Activated T-helper 9 cell treated with anti-CD3 and anti-CD28 coated beads, Interleukin-2, amount 50 U/mL, for 16 hours (primary cell): ENCODE data around the gene BRD1.
A peak's percentile ranks its signal among the peaks of the same experiment; 100 is the strongest.
"Not testable (repeated sequence)": the region's sequence is repeated elsewhere in the genome, so short reads cannot be mapped to it uniquely, and the experiment has no call there.

ENCODE experiments used
- DNase-seq: peaks from one replicate; pipeline ENCODE4 v3.0.0-alpha.2; 2020; ENCODE audit warnings: low read depth

Gene BRD1

GRCh38 chr22:49826603-49827270 is 936 bp downstream of the BRD1 start:
- DNase-seq: no peak

- DNase-seq: peak; percentile 47
Observed at GRCh38 chr22:49825944-49826602, 1.6 kb downstream of the BRD1 start.

- DNase-seq: no peak
Observed at GRCh38 chr22:49825436-49825835, 2.2 kb downstream of the BRD1 start.

GRCh38 chr22:49824936-49825335 is 2.7 kb downstream of the BRD1 start:
- no peak for DNase-seq

- no peak for DNase-seq
Observed at GRCh38 chr22:49824185-49824925, 3.3 kb downstream of the BRD1 start.

- DNase-seq: no peak
Observed at GRCh38 chr22:49823289-49824045, 4.2 kb downstream of the BRD1 start.

GRCh38 chr22:49821741-49822140 is 5.9 kb downstream of the BRD1 start:
- DNase-seq: not testable (repeated sequence)

- no peak for DNase-seq
Observed at GRCh38 chr22:49820984-49821383, 6.7 kb downstream of the BRD1 start.

GRCh38 chr22:49817359-49817758 is 10.3 kb downstream of the BRD1 start:
- DNase-seq: no peak

GRCh38 chr22:49815641-49816091 is 12.0 kb downstream of the BRD1 start:
- DNase-seq: no peak

GRCh38 chr22:49814856-49815255 is 12.8 kb downstream of the BRD1 start:
- DNase-seq: no peak

GRCh38 chr22:49814164-49814686 is 13.4 kb downstream of the BRD1 start:
- no peak for DNase-seq

GRCh38 chr22:49812838-49813237 is 14.8 kb downstream of the BRD1 start:
- no peak for DNase-seq

- no peak for DNase-seq
Observed at GRCh38 chr22:49811020-49811791, 16.5 kb downstream of the BRD1 start.

- no peak for DNase-seq
Observed at GRCh38 chr22:49810363-49811019, 17.2 kb downstream of the BRD1 start.

- no peak for DNase-seq
Observed at GRCh38 chr22:49807780-49808708, 19.6 kb downstream of the BRD1 start.

- DNase-seq: no peak
Observed at GRCh38 chr22:49807129-49807528, 20.5 kb downstream of the BRD1 start.

GRCh38 chr22:49803737-49804375 is 23.8 kb downstream of the BRD1 start:
- DNase-seq: no peak

GRCh38 chr22:49803134-49803533 is 24.5 kb downstream of the BRD1 start:
- no peak for DNase-seq
